SK-N-SH treated with all-trans-retinoic acid at 6 μM for 48 hours (cell line): ENCODE results near the gene TEX29.

Experiments used
- ARNTL ChIP-seq: fragments of 450-650 bp; formaldehyde crosslinking; IDR thresholded peaks from 2 replicates; pipeline ENCODE4 v1.5.0; 2020; ENCODE audit warnings: low read depth, mild to moderate bottlenecking, moderate library complexity, borderline replicate concordance
- BACH2 ChIP-seq: fragments of 250-450 bp; sonication (Bioruptor Pico); IDR thresholded peaks from 2 replicates; pipeline ENCODE4 v1.9.0; 2021; ENCODE audit warnings: mild to moderate bottlenecking, borderline replicate concordance
- ESRRG ChIP-seq: fragments of 250-450 bp; sonication (Bioruptor Pico); IDR thresholded peaks from 2 replicates; pipeline ENCODE4 v1.6.1; 2021; ENCODE audit warnings: mild to moderate bottlenecking
- RARB ChIP-seq: fragments of 250-450 bp; sonication (Bioruptor Pico); IDR thresholded peaks from 2 replicates; pipeline ENCODE4 v1.8.0; 2021; ENCODE audit warnings: mild to moderate bottlenecking, moderate library complexity
- TCF4 ChIP-seq: fragments of 250-450 bp; sonication (Bioruptor Pico); IDR thresholded peaks from 2 replicates; pipeline ENCODE4 v1.8.0; 2021; ENCODE audit warnings: mild to moderate bottlenecking, moderate library complexity, borderline replicate concordance
- TOX ChIP-seq: fragments of 250-450 bp; sonication (Bioruptor Pico); IDR thresholded peaks from 2 replicates; pipeline ENCODE4 v1.8.0; 2021; ENCODE audit warnings: mild to moderate bottlenecking, moderate library complexity, borderline replicate concordance
- ZFP3 ChIP-seq: fragments of 250-450 bp; sonication (Bioruptor Pico); IDR thresholded peaks from 2 replicates; pipeline ENCODE4 v1.5.0; 2020; ENCODE audit warnings: mild to moderate bottlenecking, moderate library complexity
- ZNF565 ChIP-seq: fragments of 450-650 bp; formaldehyde crosslinking; conservative IDR thresholded peaks from 2 replicates; pipeline ENCODE4 v1.5.0; 2020; ENCODE audit warnings: low read depth, mild to moderate bottlenecking, moderate library complexity
- ZNF8 ChIP-seq: fragments of 450-650 bp; formaldehyde crosslinking; IDR thresholded peaks from 2 replicates; pipeline ENCODE4 v1.5.0; 2020; ENCODE audit warnings: mild to moderate bottlenecking, moderate library complexity
- TF ChIP-seq, protein P1 (sequence below): fragments of 250-450 bp; sonication (Bioruptor Pico); IDR thresholded peaks from 2 replicates; pipeline ENCODE4 v1.5.1; 2020; ENCODE audit warnings: low read depth, mild to moderate bottlenecking, moderate library complexity
- TF ChIP-seq, protein P2 (sequence below): fragments of 250-450 bp; sonication (Bioruptor Pico); IDR thresholded peaks from 2 replicates; pipeline ENCODE4 v1.8.0; 2021; ENCODE audit warnings: low read depth, mild to moderate bottlenecking, moderate library complexity, borderline replicate concordance
- TF ChIP-seq, protein P3 (sequence below): fragments of 250-450 bp; sonication (Bioruptor Pico); IDR thresholded peaks from 2 replicates; pipeline ENCODE4 v1.8.0; 2020; ENCODE audit warnings: mild to moderate bottlenecking, moderate library complexity, borderline replicate concordance
- TF ChIP-seq, protein P4 (sequence below): fragments of 250-450 bp; sonication (Bioruptor Pico); IDR thresholded peaks from 2 replicates; pipeline ENCODE4 v1.5.0; 2020; ENCODE audit warnings: mild to moderate bottlenecking, moderate library complexity
- TF ChIP-seq, protein P5 (sequence below): fragments of 250-450 bp; sonication (Bioruptor Pico); IDR thresholded peaks from 2 replicates; pipeline ENCODE4 v1.5.1; 2021; ENCODE audit warnings: mild to moderate bottlenecking, moderate library complexity

DNA sequence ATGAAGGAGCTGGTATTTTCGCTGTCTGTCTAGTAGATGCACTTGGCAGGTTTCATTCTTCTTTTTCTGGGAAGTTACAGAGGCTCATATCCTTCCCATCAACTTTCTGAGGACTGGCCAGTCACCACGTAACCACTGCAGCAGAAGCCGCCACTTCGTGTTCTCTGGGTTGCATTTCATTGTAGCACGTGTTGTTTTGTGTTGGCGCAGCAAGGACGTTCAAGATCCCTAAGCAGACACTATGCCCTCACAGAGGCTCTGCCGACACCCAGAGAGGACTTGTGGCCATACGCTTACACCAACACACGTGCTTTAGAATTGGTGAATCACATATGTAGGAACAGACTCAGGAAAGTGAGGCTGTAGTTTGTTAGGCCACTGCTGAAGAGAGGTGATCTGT lies 42.2 kb upstream of the TEX29 start:
- TF ChIP-seq, protein P1, sequence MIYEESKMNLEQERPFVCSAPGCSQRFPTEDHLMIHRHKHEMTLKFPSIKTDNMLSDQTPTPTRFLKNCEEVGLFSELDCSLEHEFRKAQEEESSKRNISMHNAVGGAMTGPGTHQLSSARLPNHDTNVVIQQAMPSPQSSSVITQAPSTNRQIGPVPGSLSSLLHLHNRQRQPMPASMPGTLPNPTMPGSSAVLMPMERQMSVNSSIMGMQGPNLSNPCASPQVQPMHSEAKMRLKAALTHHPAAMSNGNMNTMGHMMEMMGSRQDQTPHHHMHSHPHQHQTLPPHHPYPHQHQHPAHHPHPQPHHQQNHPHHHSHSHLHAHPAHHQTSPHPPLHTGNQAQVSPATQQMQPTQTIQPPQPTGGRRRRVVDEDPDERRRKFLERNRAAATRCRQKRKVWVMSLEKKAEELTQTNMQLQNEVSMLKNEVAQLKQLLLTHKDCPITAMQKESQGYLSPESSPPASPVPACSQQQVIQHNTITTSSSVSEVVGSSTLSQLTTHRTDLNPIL (CRISPR knock-in tag): no peak
- TF ChIP-seq ZFP3 (CRISPR knock-in tag) (no peak), ESRRG (no peak), BACH2 (CRISPR knock-in tag) (no peak), TOX (no peak), RARB (no peak), TCF4 (CRISPR knock-in tag) (no peak), ARNTL (no peak), ZNF565 (CRISPR knock-in tag) (no peak), ZNF8 (CRISPR knock-in tag) (no peak)
- TF ChIP-seq, protein P2, sequence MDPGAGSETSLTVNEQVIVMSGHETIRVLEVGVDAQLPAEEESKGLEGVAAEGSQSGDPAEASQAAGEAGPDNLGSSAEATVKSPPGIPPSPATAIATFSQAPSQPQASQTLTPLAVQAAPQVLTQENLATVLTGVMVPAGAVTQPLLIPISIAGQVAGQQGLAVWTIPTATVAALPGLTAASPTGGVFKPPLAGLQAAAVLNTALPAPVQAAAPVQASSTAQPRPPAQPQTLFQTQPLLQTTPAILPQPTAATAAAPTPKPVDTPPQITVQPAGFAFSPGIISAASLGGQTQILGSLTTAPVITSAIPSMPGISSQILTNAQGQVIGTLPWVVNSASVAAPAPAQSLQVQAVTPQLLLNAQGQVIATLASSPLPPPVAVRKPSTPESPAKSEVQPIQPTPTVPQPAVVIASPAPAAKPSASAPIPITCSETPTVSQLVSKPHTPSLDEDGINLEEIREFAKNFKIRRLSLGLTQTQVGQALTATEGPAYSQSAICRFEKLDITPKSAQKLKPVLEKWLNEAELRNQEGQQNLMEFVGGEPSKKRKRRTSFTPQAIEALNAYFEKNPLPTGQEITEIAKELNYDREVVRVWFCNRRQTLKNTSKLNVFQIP: no peak
- TF ChIP-seq, protein P3, sequence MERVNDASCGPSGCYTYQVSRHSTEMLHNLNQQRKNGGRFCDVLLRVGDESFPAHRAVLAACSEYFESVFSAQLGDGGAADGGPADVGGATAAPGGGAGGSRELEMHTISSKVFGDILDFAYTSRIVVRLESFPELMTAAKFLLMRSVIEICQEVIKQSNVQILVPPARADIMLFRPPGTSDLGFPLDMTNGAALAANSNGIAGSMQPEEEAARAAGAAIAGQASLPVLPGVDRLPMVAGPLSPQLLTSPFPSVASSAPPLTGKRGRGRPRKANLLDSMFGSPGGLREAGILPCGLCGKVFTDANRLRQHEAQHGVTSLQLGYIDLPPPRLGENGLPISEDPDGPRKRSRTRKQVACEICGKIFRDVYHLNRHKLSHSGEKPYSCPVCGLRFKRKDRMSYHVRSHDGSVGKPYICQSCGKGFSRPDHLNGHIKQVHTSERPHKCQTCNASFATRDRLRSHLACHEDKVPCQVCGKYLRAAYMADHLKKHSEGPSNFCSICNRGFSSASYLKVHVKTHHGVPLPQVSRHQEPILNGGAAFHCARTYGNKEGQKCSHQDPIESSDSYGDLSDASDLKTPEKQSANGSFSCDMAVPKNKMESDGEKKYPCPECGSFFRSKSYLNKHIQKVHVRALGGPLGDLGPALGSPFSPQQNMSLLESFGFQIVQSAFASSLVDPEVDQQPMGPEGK: no peak
- TF ChIP-seq, protein P4, sequence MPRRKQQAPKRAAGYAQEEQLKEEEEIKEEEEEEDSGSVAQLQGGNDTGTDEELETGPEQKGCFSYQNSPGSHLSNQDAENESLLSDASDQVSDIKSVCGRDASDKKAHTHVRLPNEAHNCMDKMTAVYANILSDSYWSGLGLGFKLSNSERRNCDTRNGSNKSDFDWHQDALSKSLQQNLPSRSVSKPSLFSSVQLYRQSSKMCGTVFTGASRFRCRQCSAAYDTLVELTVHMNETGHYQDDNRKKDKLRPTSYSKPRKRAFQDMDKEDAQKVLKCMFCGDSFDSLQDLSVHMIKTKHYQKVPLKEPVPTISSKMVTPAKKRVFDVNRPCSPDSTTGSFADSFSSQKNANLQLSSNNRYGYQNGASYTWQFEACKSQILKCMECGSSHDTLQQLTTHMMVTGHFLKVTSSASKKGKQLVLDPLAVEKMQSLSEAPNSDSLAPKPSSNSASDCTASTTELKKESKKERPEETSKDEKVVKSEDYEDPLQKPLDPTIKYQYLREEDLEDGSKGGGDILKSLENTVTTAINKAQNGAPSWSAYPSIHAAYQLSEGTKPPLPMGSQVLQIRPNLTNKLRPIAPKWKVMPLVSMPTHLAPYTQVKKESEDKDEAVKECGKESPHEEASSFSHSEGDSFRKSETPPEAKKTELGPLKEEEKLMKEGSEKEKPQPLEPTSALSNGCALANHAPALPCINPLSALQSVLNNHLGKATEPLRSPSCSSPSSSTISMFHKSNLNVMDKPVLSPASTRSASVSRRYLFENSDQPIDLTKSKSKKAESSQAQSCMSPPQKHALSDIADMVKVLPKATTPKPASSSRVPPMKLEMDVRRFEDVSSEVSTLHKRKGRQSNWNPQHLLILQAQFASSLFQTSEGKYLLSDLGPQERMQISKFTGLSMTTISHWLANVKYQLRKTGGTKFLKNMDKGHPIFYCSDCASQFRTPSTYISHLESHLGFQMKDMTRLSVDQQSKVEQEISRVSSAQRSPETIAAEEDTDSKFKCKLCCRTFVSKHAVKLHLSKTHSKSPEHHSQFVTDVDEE (CRISPR knock-in tag): no peak
- TF ChIP-seq, protein P5, sequence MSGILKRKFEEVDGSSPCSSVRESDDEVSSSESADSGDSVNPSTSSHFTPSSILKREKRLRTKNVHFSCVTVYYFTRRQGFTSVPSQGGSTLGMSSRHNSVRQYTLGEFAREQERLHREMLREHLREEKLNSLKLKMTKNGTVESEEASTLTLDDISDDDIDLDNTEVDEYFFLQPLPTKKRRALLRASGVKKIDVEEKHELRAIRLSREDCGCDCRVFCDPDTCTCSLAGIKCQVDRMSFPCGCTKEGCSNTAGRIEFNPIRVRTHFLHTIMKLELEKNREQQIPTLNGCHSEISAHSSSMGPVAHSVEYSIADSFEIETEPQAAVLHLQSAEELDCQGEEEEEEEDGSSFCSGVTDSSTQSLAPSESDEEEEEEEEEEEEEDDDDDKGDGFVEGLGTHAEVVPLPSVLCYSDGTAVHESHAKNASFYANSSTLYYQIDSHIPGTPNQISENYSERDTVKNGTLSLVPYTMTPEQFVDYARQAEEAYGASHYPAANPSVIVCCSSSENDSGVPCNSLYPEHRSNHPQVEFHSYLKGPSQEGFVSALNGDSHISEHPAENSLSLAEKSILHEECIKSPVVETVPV (CRISPR knock-in tag): no peak
